ENCODE measurements around the gene TUBAL3.

TUBAL3 gene

DNA sequence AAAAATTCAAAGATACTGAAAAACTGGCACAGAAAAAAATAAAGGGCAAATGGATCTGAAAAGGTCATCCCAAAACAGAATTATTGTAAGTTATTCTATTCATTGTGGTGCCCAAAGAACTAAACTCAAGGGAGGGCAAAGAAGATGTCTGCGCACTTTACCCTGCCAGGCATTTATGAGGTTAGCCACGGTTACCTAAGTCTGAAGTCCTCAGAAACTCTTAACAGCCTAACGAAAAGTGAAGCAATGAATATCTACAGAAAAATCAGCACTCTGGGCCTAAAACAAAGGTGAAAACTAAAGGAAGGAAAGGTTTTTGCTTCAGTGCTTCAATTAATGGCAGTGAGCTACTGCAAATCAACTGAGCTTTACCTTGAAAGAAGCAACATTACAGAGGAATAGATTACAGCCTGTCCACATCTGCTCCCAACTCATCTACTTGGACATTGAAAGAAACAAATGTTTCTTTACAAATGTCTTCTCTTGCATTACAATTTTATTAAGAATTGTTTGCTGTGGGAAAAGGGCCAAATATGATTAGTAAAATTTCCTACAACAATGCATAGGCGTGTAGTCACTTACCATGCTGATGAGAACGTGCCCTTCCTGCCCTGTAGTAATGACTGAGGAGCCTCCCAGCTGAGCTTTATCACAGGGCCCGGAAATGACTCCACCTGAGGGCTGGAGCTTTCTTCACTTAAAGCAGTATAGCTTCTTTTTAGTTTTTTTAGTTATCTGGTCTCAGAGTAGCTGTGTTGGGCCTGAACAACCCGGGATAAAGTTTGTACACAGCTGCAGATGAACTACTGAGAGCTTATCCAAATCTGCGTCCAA is at the start of gene TUBAL3:
Gene TUBAL3 (minus strand): TSS at position 621 of the 834 bp plus-strand sequence. CDS start 36 bp downstream, at position 585.
- FAIRE-seq (no peak), DNase-seq (ENCODE audit: low spot score) (no peak)

GRCh38 chr10:5453749-5454489 is 49.3 kb upstream of the TUBAL3 start:
- DNase-seq (ENCODE audit: low spot score): no peak
- no peak for FAIRE-seq

DNA sequence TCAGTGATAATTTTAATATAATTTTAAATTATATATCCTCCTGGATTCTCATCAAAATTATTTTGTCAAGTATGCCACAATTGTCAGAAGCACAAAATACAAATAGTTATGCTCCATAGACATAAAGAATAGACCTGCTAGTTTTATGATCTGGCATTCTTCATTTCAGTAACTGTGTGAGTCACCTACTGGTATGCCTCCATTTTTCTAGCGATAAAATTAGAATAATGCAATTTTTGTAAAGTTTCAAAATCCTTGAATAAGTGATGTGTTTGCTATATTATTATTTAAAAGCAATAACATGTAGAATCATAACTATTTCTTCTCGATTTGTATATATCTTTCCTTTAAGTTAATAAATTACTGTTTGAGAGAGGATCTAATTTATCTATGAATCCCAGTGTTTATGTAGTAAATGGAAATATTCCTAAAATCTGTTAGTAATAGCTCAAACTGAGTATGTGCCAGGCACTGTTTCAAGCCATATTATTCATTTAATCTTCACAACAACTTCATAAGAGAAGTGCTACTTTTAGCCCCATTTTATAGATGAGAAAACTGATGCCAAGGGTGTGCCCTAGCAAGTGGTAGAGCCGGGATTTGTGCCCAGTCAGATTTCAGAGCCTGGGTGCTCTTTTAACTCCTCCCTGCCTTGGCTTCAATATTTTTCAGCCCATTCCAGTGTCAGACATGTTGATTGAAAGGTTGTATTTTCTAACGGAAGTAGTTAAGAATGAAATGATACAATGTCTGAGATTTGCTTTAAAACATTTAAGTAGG is 46.2 kb upstream of the TUBAL3 start:
- FAIRE-seq: no peak
- DNase-seq (ENCODE audit: low spot score): no peak

- no peak for FAIRE-seq
- no peak for DNase-seq (ENCODE audit: low spot score)
Observed at GRCh38 chr10:5449823-5450222, 45.2 kb upstream of the TUBAL3 start.

DNA sequence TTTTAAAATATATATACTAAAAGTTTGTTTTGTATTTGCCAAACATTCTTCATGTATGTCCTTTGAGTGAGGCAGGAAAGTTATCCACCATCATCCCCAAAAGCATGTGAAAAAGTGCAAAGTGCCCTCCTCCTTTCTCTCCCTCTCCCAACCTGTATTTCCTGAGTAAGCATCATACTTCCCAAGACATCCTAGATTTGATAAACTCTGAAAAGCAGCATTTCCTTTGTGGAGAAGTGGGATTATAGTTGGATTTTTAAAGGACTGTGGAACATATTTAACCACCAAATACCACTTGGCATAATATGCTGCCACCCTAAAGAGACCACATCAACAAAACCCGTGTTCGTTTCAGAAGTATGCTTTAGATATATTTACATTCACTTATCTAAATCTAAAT is 44.6 kb upstream of the TUBAL3 start:
- no peak for FAIRE-seq
- DNase-seq (ENCODE audit: low spot score): no peak

DNA sequence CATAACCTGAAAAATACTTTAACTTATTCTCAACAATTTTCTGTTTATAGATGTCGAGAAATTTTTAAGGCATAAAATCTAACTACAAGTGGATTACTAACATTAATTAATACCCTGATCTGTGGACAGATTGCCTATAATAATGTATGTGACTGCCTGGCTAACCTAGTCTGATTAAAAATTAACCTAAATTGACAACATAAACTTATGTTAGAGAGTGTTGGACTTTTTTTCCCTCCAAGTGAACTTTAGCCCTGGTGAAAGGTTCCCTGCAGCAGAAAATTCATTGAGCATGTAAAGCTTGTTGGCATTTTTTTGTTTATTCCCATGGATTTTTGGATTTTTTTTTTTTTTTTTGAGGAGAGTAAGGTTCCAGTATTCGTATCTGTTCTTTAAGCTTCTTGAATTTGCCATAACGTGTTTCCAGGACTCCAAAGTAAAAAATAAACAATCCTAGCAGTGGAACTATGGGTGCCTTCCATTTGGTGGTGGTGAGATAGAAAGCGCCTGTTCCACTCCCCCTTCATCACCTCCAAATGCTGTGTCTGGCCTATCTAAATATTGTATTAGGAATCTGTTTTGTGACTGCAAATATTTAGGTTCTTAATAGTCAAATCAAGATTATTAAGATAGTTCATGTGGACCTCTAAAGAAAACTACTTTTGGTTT is 43.8 kb upstream of the TUBAL3 start:
- peak; percentile 73 for FAIRE-seq
- no peak for DNase-seq (ENCODE audit: low spot score)

- DNase-seq (ENCODE audit: low spot score) (peak; percentile 52), FAIRE-seq (peak; percentile 67)
Observed at GRCh38 chr10:5447611-5448071, 43.0 kb upstream of the TUBAL3 start.

- FAIRE-seq (peak; percentile 80), DNase-seq (ENCODE audit: low spot score) (peak; percentile 16)
Observed at GRCh38 chr10:5447056-5447455, 42.4 kb upstream of the TUBAL3 start.

- FAIRE-seq (peak; percentile 75), DNase-seq (ENCODE audit: low spot score) (peak; percentile 72)
Observed at GRCh38 chr10:5446390-5446926, 41.8 kb upstream of the TUBAL3 start.

GRCh38 chr10:5445006-5445405 is 40.4 kb upstream of the TUBAL3 start:
- DNase-seq (ENCODE audit: low spot score) (no peak), FAIRE-seq (no peak)

- FAIRE-seq (no peak), DNase-seq (ENCODE audit: low spot score) (no peak)
Observed at GRCh38 chr10:5443429-5443828, 38.8 kb upstream of the TUBAL3 start.

DNA sequence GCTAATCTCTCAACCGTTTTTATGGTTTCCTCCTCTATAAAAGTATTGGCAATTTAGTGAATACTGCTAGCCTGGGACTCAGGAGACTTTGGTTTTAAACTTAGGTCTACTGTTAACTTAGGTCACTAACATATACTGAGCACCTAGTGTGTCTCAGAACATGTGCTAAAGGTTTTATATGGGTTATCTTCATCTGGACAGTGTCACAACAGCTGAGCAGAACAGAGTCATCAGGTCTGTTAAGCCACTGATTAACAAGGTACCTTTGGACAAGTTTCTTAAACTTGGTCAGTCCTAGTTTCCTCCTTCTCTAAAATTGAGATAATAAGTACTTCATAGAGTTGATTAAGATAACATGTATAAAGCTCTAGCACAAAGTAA is 38.4 kb upstream of the TUBAL3 start:
- FAIRE-seq: no peak
- DNase-seq (ENCODE audit: low spot score): no peak

- FAIRE-seq (peak; percentile 80), DNase-seq (ENCODE audit: low spot score) (peak; percentile 27)
Observed at GRCh38 chr10:5442065-5442989, 37.7 kb upstream of the TUBAL3 start.

- no peak for DNase-seq (ENCODE audit: low spot score)
- no peak for FAIRE-seq
Observed at GRCh38 chr10:5441106-5441505, 36.5 kb upstream of the TUBAL3 start.

DNA sequence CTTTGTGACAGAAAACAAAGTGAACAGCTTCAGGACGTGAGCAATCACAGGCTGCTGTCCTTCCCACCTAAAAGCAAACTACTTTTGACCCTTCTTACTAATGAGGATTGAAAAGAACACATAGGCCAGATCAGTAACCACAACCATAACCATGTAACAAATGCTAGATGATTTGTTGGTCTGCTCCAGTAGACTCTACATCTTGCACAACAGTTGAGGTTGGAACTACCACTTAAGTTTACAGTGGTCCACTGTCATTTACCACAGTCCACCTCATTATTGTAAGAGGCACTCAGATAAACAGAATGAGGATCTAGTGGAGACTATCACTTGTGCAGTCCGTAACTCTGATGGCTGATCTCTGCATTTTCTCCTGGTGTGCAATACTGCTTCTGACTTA is 35.6 kb upstream of the TUBAL3 start:
- no peak for FAIRE-seq
- no peak for DNase-seq (ENCODE audit: low spot score)

- no peak for FAIRE-seq
Observed at GRCh38 chr10:5435328-5435727, 30.7 kb upstream of the TUBAL3 start.

GRCh38 chr10:5434017-5434753 is 29.6 kb upstream of the TUBAL3 start:
- DNase-seq (ENCODE audit: low spot score) (peak; percentile 38), FAIRE-seq (peak; percentile 82)

More at GRCh38 chr10:5435328-5435727, 30.7 kb upstream of the TUBAL3 start:
- DNase-seq (ENCODE audit: low spot score): no peak

- DNase-seq (ENCODE audit: low spot score) (no peak), FAIRE-seq (no peak)
Observed at GRCh38 chr10:5433182-5433581, 28.6 kb upstream of the TUBAL3 start.

- FAIRE-seq: no peak
- no peak for DNase-seq (ENCODE audit: low spot score)
Observed at GRCh38 chr10:5428133-5428532, 23.5 kb upstream of the TUBAL3 start.
